IMR-90 (cell line): ENCODE results near the gene NDUFAF7. TPM values are rescaled to one million over a fixed set of nuclear protein-coding genes. Genes with fewer than 3 reads are reported as not detected.

Experiments
- ATAC-seq: fragments of 200-7000 bp; cut with Tn5 transposase; 2 replicates; pipeline ENCODE4 v1.9.1; 2020; ENCODE audit warnings: low read depth, mild to moderate bottlenecking, moderate library complexity
- BruUV-seq: library from RNA; stranded (reverse); fragments of 400-500 nt; replicated peaks from 2 replicates; lab custom pipeline; 2021; lab: Mats Ljungman, UMichigan
- CTCF ChIA-PET: fragments of 300-600 bp; formaldehyde crosslinking; extraction: SDS; loops from one replicate; lab custom pipeline; 2021; ENCODE audit warnings: antibody characterized with exemption; lab: Yijun Ruan, JAX
- POLR2A ChIA-PET: fragments of 300-600 bp; sonication (Branson Sonifier 250); formaldehyde crosslinking; loops from one replicate; lab custom pipeline; 2022; ENCODE audit warnings: antibody characterized with exemption; ENCODE audit not compliant: unreplicated experiment; lab: Charles Lee
- DNase-seq: peaks from one replicate; pipeline ENCODE4 v3.0.0; 2013
- H2AFZ ChIP-seq: replicated peaks from 2 replicates; pipeline ENCODE3; 2013; ENCODE audit warnings: low read length, mild to moderate bottlenecking; ENCODE audit not compliant: poor library complexity
- H2AK5ac ChIP-seq: 2 replicates; pipeline ENCODE4 v1.6.1; 2013; ENCODE audit warnings: low read depth, low read length, inconsistent platforms
- H2AK9ac ChIP-seq: replicated peaks from 2 replicates; pipeline ENCODE3; 2013; ENCODE audit warnings: mild to moderate bottlenecking, low read depth, low read length, moderate library complexity; ENCODE audit not compliant: poor library complexity
- H2BK120ac ChIP-seq: 2 replicates; pipeline ENCODE4 v1.6.1; 2013; ENCODE audit warnings: low read depth, low read length, inconsistent platforms
- H2BK15ac ChIP-seq: 3 replicates; pipeline ENCODE4 v1.6.1; 2013; ENCODE audit warnings: low read depth, low read length, inconsistent platforms
- H2BK20ac ChIP-seq: 2 replicates; pipeline ENCODE4 v1.6.1; 2013; ENCODE audit warnings: low read depth, mild to moderate bottlenecking, inconsistent platforms, low read length, moderate library complexity
- H2BK5ac ChIP-seq: 2 replicates; pipeline ENCODE4 v1.6.1; 2013; ENCODE audit warnings: mild to moderate bottlenecking, low read depth, low read length, inconsistent platforms; ENCODE audit not compliant: poor library complexity, severe bottlenecking
- H3K14ac ChIP-seq: replicated peaks from 2 replicates; pipeline ENCODE4 v1.6.1; 2013; ENCODE audit warnings: low read depth, low read length, inconsistent platforms
- H3K18ac ChIP-seq: 2 replicates; pipeline ENCODE4 v1.6.1; 2013; ENCODE audit warnings: low read depth, low read length, control low read depth
- H3K23ac ChIP-seq: 2 replicates; pipeline ENCODE4 v1.6.1; 2013; ENCODE audit warnings: low read depth, low read length, inconsistent platforms
- H3K27ac ChIP-seq: 2 replicates; pipeline ENCODE4 v1.5.1; 2013; ENCODE audit warnings: mild to moderate bottlenecking, control low read depth, low read length; ENCODE audit not compliant: insufficient read depth
- H3K27me3 ChIP-seq: 2 replicates; pipeline ENCODE4 v1.6.1; 2013; ENCODE audit warnings: low read length; ENCODE audit not compliant: control insufficient read depth, insufficient read depth
- H3K36me3 ChIP-seq: 2 replicates; pipeline ENCODE4 v1.6.1; 2013; ENCODE audit warnings: low read length, mixed read lengths; ENCODE audit not compliant: control insufficient read depth, insufficient read depth
- H3K4ac ChIP-seq: 2 replicates; pipeline ENCODE4 v1.6.1; 2013; ENCODE audit warnings: low read depth, low read length, inconsistent platforms
- H3K4me1 ChIP-seq: 2 replicates; pipeline ENCODE4 v1.6.1; 2013; ENCODE audit warnings: low read length, mixed read lengths; ENCODE audit not compliant: control insufficient read depth, insufficient read depth
- H3K4me2 ChIP-seq: 2 replicates; pipeline ENCODE4 v1.6.1; 2013; ENCODE audit warnings: low read depth, mild to moderate bottlenecking, control low read depth, low read length, moderate library complexity
- H3K4me3 ChIP-seq: 2 replicates; pipeline ENCODE4 v1.5.1; 2013; ENCODE audit warnings: low read depth, mild to moderate bottlenecking, control low read depth, low read length, moderate library complexity; ENCODE audit not compliant: insufficient read depth
- H3K56ac ChIP-seq: 2 replicates; pipeline ENCODE4 v1.6.1; 2013; ENCODE audit warnings: low read length, inconsistent platforms; ENCODE audit not compliant: insufficient read depth; ENCODE audit errors: extremely low read depth
- H3K79me1 ChIP-seq, 2 experiments: 2 replicates each; pipeline ENCODE4 v1.6.1; 2013; ENCODE audit warnings: low read length in 2 of 2, inconsistent platforms in 1 of 2, low read depth in 1 of 2
- H3K9ac ChIP-seq: 2 replicates; pipeline ENCODE4 v1.6.1; 2013; ENCODE audit warnings: low read depth, low read length, control low read depth
- H3K9me1 ChIP-seq: 2 replicates; pipeline ENCODE4 v1.6.1; 2013; ENCODE audit warnings: low read length, inconsistent platforms; ENCODE audit not compliant: insufficient read depth
- H3K9me3 ChIP-seq: 2 replicates; pipeline ENCODE4 v1.6.1; 2013; ENCODE audit warnings: low read length; ENCODE audit not compliant: control insufficient read depth, insufficient read depth
- H4K20me1 ChIP-seq: 2 replicates; pipeline ENCODE4 v1.6.1; 2013; ENCODE audit warnings: low read length, inconsistent platforms; ENCODE audit not compliant: insufficient read depth
- H4K5ac ChIP-seq: 2 replicates; pipeline ENCODE4 v1.6.1; 2013; ENCODE audit warnings: mild to moderate bottlenecking, low read depth, low read length, control low read depth
- H4K8ac ChIP-seq, 2 experiments: 2 replicates each; pipeline ENCODE4 v1.6.1; 2013; ENCODE audit warnings: low read depth in 2 of 2, low read length in 2 of 2, control low read depth in 1 of 2, inconsistent platforms in 1 of 2
- H4K91ac ChIP-seq: 2 replicates; pipeline ENCODE4 v1.6.1; 2013; ENCODE audit warnings: low read depth, low read length, inconsistent platforms; ENCODE audit not compliant: insufficient read depth
- CEBPB ChIP-seq: IDR thresholded peaks from 2 replicates; pipeline ENCODE4 v1.6.1; 2012; ENCODE audit warnings: low read depth, low read length, improper control_type of control experiment
- CHD1 ChIP-seq: IDR thresholded peaks from 2 replicates; pipeline ENCODE4 v1.6.1; 2012; ENCODE audit warnings: low read depth, low read length, improper control_type of control experiment
- CTCF ChIP-seq: conservative IDR thresholded peaks from 2 replicates; pipeline ENCODE4 v1.5.1; 2012; ENCODE audit warnings: mild to moderate bottlenecking, low read depth, low read length, improper control_type of control experiment
- FOS ChIP-seq: fragments of 150-350 bp; IDR thresholded peaks from 2 replicates; pipeline ENCODE4 v1.6.1; 2016; ENCODE audit warnings: low read depth, low read length
- MAFK ChIP-seq: IDR thresholded peaks from 2 replicates; pipeline ENCODE4 v1.6.1; 2012; ENCODE audit warnings: low read depth, low read length, improper control_type of control experiment
- MAZ ChIP-seq: IDR thresholded peaks from 2 replicates; pipeline ENCODE4 v1.6.1; 2012; ENCODE audit warnings: low read depth, mild to moderate bottlenecking, low read length, improper control_type of control experiment, moderate library complexity, borderline replicate concordance
- MXI1 ChIP-seq: IDR thresholded peaks from 2 replicates; pipeline ENCODE4 v1.6.1; 2012; ENCODE audit warnings: low read depth, mild to moderate bottlenecking, low read length, moderate library complexity, borderline replicate concordance
- NFE2L2 ChIP-seq: fragments of 150-350 bp; IDR thresholded peaks from 2 replicates; pipeline ENCODE4 v1.6.1; 2016; ENCODE audit warnings: low read depth, mild to moderate bottlenecking, low read length
- POLR2A ChIP-seq: IDR thresholded peaks from 2 replicates; pipeline ENCODE4 v1.6.1; 2012; ENCODE audit warnings: mild to moderate bottlenecking, low read depth, low read length
- RAD21 ChIP-seq: IDR thresholded peaks from 2 replicates; pipeline ENCODE4 v1.6.1; 2012; ENCODE audit warnings: low read length, improper control_type of control experiment
- RCOR1 ChIP-seq: IDR thresholded peaks from 2 replicates; pipeline ENCODE4 v1.6.1; 2012; ENCODE audit warnings: mild to moderate bottlenecking, low read length, improper control_type of control experiment; ENCODE audit not compliant: insufficient replicate concordance
- RFX5 ChIP-seq: IDR thresholded peaks from 2 replicates; pipeline ENCODE4 v1.8.0; 2012; ENCODE audit warnings: low read depth, mild to moderate bottlenecking, low read length, moderate library complexity
- SMC3 ChIP-seq: fragments of 150-350 bp; IDR thresholded peaks from 2 replicates; pipeline ENCODE4 v1.6.1; 2016; ENCODE audit warnings: low read depth, mild to moderate bottlenecking, antibody characterized with exemption, low read length, moderate library complexity
- USF2 ChIP-seq: fragments of 150-350 bp; IDR thresholded peaks from 2 replicates; pipeline ENCODE4 v1.6.1; 2017; ENCODE audit warnings: mild to moderate bottlenecking, antibody characterized with exemption, low read length, low read depth
- WGBS, 2 experiments: methylation state at CpG; one replicate each; pipeline versions ENCODE4 v1.1.5 to v1.1.7; 2013; ENCODE audit warnings: missing lambda C conversion rate in 2 of 2; ENCODE audit not compliant: insufficient read length in 1 of 2; ENCODE audit errors: extremely low coverage in 2 of 2; 5-methylcytosine and 5-hydroxymethylcytosine counted together
- dilution Hi-C: fragments of 300-500 bp; cut with HindIII; formaldehyde crosslinking; loops from one replicate; pipeline ENCODE4 v1.14.3; 2018; ENCODE audit warnings: low sequenced_read_pairs; ENCODE audit not compliant: unreplicated experiment
- in situ Hi-C: fragments of 300-500 bp; cut with MboI; formaldehyde crosslinking; loops from 3 replicates; pipeline ENCODE4 v1.14.3; 2019; ENCODE audit warnings: low sequenced_read_pairs, inconsistent platforms, mixed read lengths
- intact Hi-C: fragments of 100-400 bp; cut with micrococcal nuclease; formaldehyde crosslinking; loops from 2 replicates; pipeline ENCODE4 v1.10.0; 2022
- polyA plus RNA-seq, 3 experiments: library from polyadenylated mRNA; depleted of rRNA; stranded (reverse); fragments of >200 nt; gene quantifications; 2 replicates each; pipeline ENCODE4 v1.2.3, GENCODE V29; 2012; ENCODE audit warnings: low replicate concordance in 1 of 3
- total RNA-seq: library from RNA; depleted of rRNA; stranded (reverse); fragments of >200 nt; gene quantifications from 2 replicates; pipeline ENCODE4 v1.2.3, GENCODE V29; 2012
- TF ChIP-seq, protein P1 (sequence below): fragments of 150-350 bp; IDR thresholded peaks from 2 replicates; pipeline ENCODE4 v1.6.1; 2016; ENCODE audit warnings: low read depth, mild to moderate bottlenecking, low read length, moderate library complexity, borderline replicate concordance

The NDUFAF7 gene
- total and polyA plus RNA-seq, 2 of the 4 experiments (the other 2 are of a cell fraction): 9.9 to 17.4 TPM

- no TSS peak for BruUV-seq
- no peak overlapping the region for H4K91ac ChIP-seq
- H2BK120ac ChIP-seq: no peak overlapping the region
- H3K4ac ChIP-seq: no peak overlapping the region
- H4K8ac ChIP-seq: no peak overlapping the region
- H3K4me1 ChIP-seq: peaks cover 4% of the 10 kb centered on the region; the same call in 1 of the 2 replicates
- peaks cover 23% of the 10 kb centered on the region for H3K36me3 ChIP-seq
- dilution Hi-C loops (no loop called here), intact Hi-C loops (no loop called here), in situ Hi-C loops (no loop called here)
- no peak overlapping the region for H3K27ac ChIP-seq
- H4K5ac ChIP-seq: no peak overlapping the region
- ATAC-seq (no peak), DNase-seq (no peak)
- H3K9ac ChIP-seq: no peak overlapping the region
- H3K79me1 ChIP-seq: peaks cover 26 to 37% of the 10 kb centered on the region in 2 experiments
- H2BK20ac ChIP-seq: no peak overlapping the region
- H3K27me3 ChIP-seq: no peaks in the 10 kb centered on the region
- no peak overlapping the region for H2AFZ ChIP-seq
- peaks cover 3% of the 10 kb centered on the region for H3K9me3 ChIP-seq
- POLR2A ChIA-PET: no interaction called here
- peaks cover 2% of the 10 kb centered on the region; the same call in 1 of the 2 replicates for H3K9me1 ChIP-seq
- H2BK5ac ChIP-seq: no peak overlapping the region
- H3K4me2 ChIP-seq: no peak overlapping the region
- no peak overlapping the region for H2BK15ac ChIP-seq
- no peak overlapping the region for H3K56ac ChIP-seq
- TF ChIP-seq, protein P1, sequence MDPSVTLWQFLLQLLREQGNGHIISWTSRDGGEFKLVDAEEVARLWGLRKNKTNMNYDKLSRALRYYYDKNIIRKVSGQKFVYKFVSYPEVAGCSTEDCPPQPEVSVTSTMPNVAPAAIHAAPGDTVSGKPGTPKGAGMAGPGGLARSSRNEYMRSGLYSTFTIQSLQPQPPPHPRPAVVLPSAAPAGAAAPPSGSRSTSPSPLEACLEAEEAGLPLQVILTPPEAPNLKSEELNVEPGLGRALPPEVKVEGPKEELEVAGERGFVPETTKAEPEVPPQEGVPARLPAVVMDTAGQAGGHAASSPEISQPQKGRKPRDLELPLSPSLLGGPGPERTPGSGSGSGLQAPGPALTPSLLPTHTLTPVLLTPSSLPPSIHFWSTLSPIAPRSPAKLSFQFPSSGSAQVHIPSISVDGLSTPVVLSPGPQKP: no peak
- TF ChIP-seq RAD21 (no peak), CHD1 (no peak), RCOR1 (no peak), NFE2L2 (no peak), RFX5 (no peak), MAZ (no peak), CEBPB (no peak), POLR2A (no peak), USF2 (no peak), FOS (no peak), SMC3 (no peak), MXI1 (no peak), CTCF (no peak), MAFK (no peak)
- no peak overlapping the region for H3K14ac ChIP-seq
- H2AK9ac ChIP-seq: no peak overlapping the region
- H3K18ac ChIP-seq: no peak overlapping the region
- CTCF ChIA-PET: interaction anchor here (0.9 kb wide), 1 partner anchor 12 kb away, joined by 4 read pairs; no protein-coding TSS in a partner anchor
- no peak overlapping the region for H3K23ac ChIP-seq
- no peak overlapping the region for H2AK5ac ChIP-seq
- H4K20me1 ChIP-seq: peaks cover 9% of the 10 kb centered on the region; the same call in 1 of the 2 replicates
- H3K4me3 ChIP-seq: no peak overlapping the region
- no CpG with 5 or more reads among the region's 2 CpGs for WGBS, 2 experiments
Measured at GRCh38 chr2:37203708-37204107, 27.8 kb upstream of the NDUFAF7 start.
